H9 (cell line): ENCODE data around the gene ZNF771. TPM values are rescaled to one million over a fixed set of nuclear protein-coding genes. Genes with fewer than 3 reads are reported as not detected.

Source experiments
- DNase-seq: peaks from one replicate; pipeline ENCODE4 v3.0.0-alpha.2; 2017
- H2AFZ ChIP-seq: one replicate; pipeline ENCODE4 v1.6.1; 2013; ENCODE audit warnings: mild to moderate bottlenecking, low read length, control low read depth, moderate library complexity
- H2AK5ac ChIP-seq: 2 replicates; pipeline ENCODE4 v1.6.1; 2013; ENCODE audit warnings: low read length, control low read depth, mixed read lengths; ENCODE audit not compliant: insufficient read length
- H2BK120ac ChIP-seq: one replicate; pipeline ENCODE4 v1.6.1; 2013; ENCODE audit warnings: low read depth, mild to moderate bottlenecking, low read length, control low read depth, inconsistent platforms; ENCODE audit not compliant: poor library complexity, severe bottlenecking
- H2BK12ac ChIP-seq: 2 replicates; pipeline ENCODE4 v1.6.1; 2013; ENCODE audit warnings: low read length, control low read depth, mixed read lengths, low read depth; ENCODE audit not compliant: insufficient read length
- H2BK15ac ChIP-seq: 2 replicates; pipeline ENCODE4 v1.6.1; 2013; ENCODE audit warnings: low read depth, low read length, control low read depth
- H2BK20ac ChIP-seq: one replicate; pipeline ENCODE4 v1.6.1; 2013; ENCODE audit warnings: low read depth, mild to moderate bottlenecking, low read length, control low read depth, inconsistent platforms; ENCODE audit not compliant: poor library complexity, severe bottlenecking
- H2BK5ac ChIP-seq: 2 replicates; pipeline ENCODE4 v1.6.1; 2013; ENCODE audit warnings: low read length, control low read depth, mixed read lengths; ENCODE audit not compliant: insufficient read length
- H3K14ac ChIP-seq: 2 replicates; pipeline ENCODE4 v1.6.1; 2013; ENCODE audit warnings: low read length, control low read depth; ENCODE audit not compliant: insufficient read depth
- H3K18ac ChIP-seq: 2 replicates; pipeline ENCODE4 v1.6.1; 2013; ENCODE audit warnings: low read depth, mild to moderate bottlenecking, mixed read lengths, low read length, control low read depth; ENCODE audit not compliant: insufficient read length
- H3K23ac ChIP-seq: 2 replicates; pipeline ENCODE4 v1.6.1; 2013; ENCODE audit warnings: low read length, control low read depth, mixed read lengths, low read depth; ENCODE audit not compliant: insufficient read length
- H3K23me2 ChIP-seq: 2 replicates; pipeline ENCODE4 v1.6.1; 2013; ENCODE audit warnings: low read depth, mild to moderate bottlenecking, mixed read lengths, low read length, control low read depth; ENCODE audit not compliant: insufficient read length, poor library complexity, severe bottlenecking
- H3K27ac ChIP-seq: 2 replicates; pipeline ENCODE4 v1.5.1; 2013; ENCODE audit warnings: low read length, control low read depth, mixed read lengths, low read depth; ENCODE audit not compliant: insufficient read length
- H3K27me3 ChIP-seq: 2 replicates; pipeline ENCODE4 v1.6.1; 2013; ENCODE audit warnings: low read length, control low read depth, inconsistent platforms; ENCODE audit not compliant: insufficient read depth
- H3K4ac ChIP-seq: 2 replicates; pipeline ENCODE4 v1.6.1; 2013; ENCODE audit warnings: low read depth, mild to moderate bottlenecking, control low read depth, inconsistent platforms, low read length, moderate library complexity
- H3K4me1 ChIP-seq: 2 replicates; pipeline ENCODE4 v1.6.1; 2013; ENCODE audit warnings: low read length, control low read depth, inconsistent platforms; ENCODE audit not compliant: insufficient read depth
- H3K4me2 ChIP-seq: 2 replicates; pipeline ENCODE4 v1.6.1; 2013; ENCODE audit warnings: low read length, control low read depth, mixed read lengths; ENCODE audit not compliant: insufficient read length, insufficient read depth
- H3K56ac ChIP-seq: 2 replicates; pipeline ENCODE4 v1.6.1; 2013; ENCODE audit warnings: low read depth, mild to moderate bottlenecking, mixed read lengths, low read length, control low read depth; ENCODE audit not compliant: insufficient read length
- H3K79me1 ChIP-seq: 2 replicates; pipeline ENCODE4 v1.6.1; 2013; ENCODE audit warnings: low read depth, mild to moderate bottlenecking, moderate library complexity, low read length, control low read depth, inconsistent platforms; ENCODE audit not compliant: insufficient read depth, poor library complexity, severe bottlenecking
- H3K79me2 ChIP-seq: 2 replicates; pipeline ENCODE4 v1.6.1; 2013; ENCODE audit warnings: low read length, control low read depth, inconsistent platforms; ENCODE audit not compliant: insufficient read depth
- H3K9ac ChIP-seq: 2 replicates; pipeline ENCODE4 v1.6.1; 2013; ENCODE audit warnings: low read length, control low read depth, mixed read lengths; ENCODE audit not compliant: insufficient read length; ENCODE audit errors: extremely low read depth
- H3K9me3 ChIP-seq: one replicate; pipeline ENCODE4 v1.6.1; 2013; ENCODE audit warnings: low read depth, low read length, inconsistent platforms; ENCODE audit not compliant: control insufficient read depth
- H3T11ph ChIP-seq: one replicate; pipeline ENCODE4 v1.6.1; 2013; ENCODE audit warnings: mild to moderate bottlenecking, low read length, control low read depth, inconsistent platforms
- H4K20me1 ChIP-seq: one replicate; pipeline ENCODE4 v1.6.1; 2013; ENCODE audit not compliant: control insufficient read depth, insufficient read length, insufficient read depth
- H4K5ac ChIP-seq: 2 replicates; pipeline ENCODE4 v1.6.1; 2013; ENCODE audit warnings: low read depth, mild to moderate bottlenecking, mixed read lengths, low read length, control low read depth; ENCODE audit not compliant: insufficient read length
- H4K8ac ChIP-seq: replicated peaks from 2 replicates; pipeline ENCODE4 v1.6.1; 2013; ENCODE audit warnings: low read length, control low read depth, mixed read lengths, low read depth; ENCODE audit not compliant: insufficient read length
- H4K91ac ChIP-seq: 2 replicates; pipeline ENCODE4 v1.6.1; 2013; ENCODE audit warnings: low read depth, mild to moderate bottlenecking, moderate library complexity, mixed read lengths, low read length, control low read depth; ENCODE audit not compliant: insufficient read length
- H3K27ac Mint-ChIP-seq, 3 experiments: 2 replicates in 2 of 3; 3 replicates in 1 of 3; pipeline ENCODE4 v1.8.0; 2020 to 2021; ENCODE audit warnings: mixed read lengths in 3 of 3, mild to moderate bottlenecking in 1 of 3, moderate library complexity in 1 of 3
- H3K27me3 Mint-ChIP-seq: 2 replicates; pipeline ENCODE4 v1.8.0; 2021; ENCODE audit warnings: low read depth, mild to moderate bottlenecking, moderate library complexity, mixed read lengths
- H3K36me3 Mint-ChIP-seq, 3 experiments: 2 replicates in 2 of 3; 3 replicates in 1 of 3; pipeline ENCODE4 v1.8.0; 2020 to 2021; ENCODE audit warnings: low read depth in 3 of 3, mixed read lengths in 3 of 3; ENCODE audit not compliant: insufficient read depth in 1 of 3
- H3K4me1 Mint-ChIP-seq, 2 experiments: 2 replicates each; pipeline ENCODE4 v1.8.0; 2020; ENCODE audit warnings: mixed read lengths in 2 of 2
- H3K4me3 Mint-ChIP-seq, 2 experiments: 2 replicates in 1 of 2; 3 replicates in 1 of 2; pipeline ENCODE4 v1.8.0; 2020 to 2021; ENCODE audit warnings: mild to moderate bottlenecking in 2 of 2, mixed read lengths in 2 of 2, moderate library complexity in 1 of 2
- H3K9me3 Mint-ChIP-seq, 2 experiments: 2 replicates in 1 of 2; 3 replicates in 1 of 2; pipeline ENCODE4 v1.8.0; 2020; ENCODE audit warnings: mild to moderate bottlenecking in 2 of 2, mixed read lengths in 2 of 2, moderate library complexity in 1 of 2
- WGBS: extraction: QIAGEN DNeasy Blood & Tissue Kit; methylation state at CpG from one replicate; pipeline ENCODE4 v1.1.7; 2013; ENCODE audit warnings: missing lambda C conversion rate, low lambda C conversion rate, mixed read lengths; ENCODE audit not compliant: insufficient read length; ENCODE audit errors: extremely low coverage; 5-methylcytosine and 5-hydroxymethylcytosine counted together
- total RNA-seq: library from RNA; stranded (reverse); gene quantifications from 2 replicates; pipeline ENCODE4 v1.2.1, GENCODE V29; 2021
- TF ChIP-seq, protein P1 (sequence below): fragments of 200-600 bp; sonication (generic); conservative IDR thresholded peaks from 3 replicates; pipeline ENCODE4 v1.8.0; 2021; ENCODE audit warnings: antibody characterized with exemption, mild to moderate bottlenecking

Gene ZNF771
- total RNA-seq, 1 experiment from 2014 or later: 10.5 TPM

DNA sequence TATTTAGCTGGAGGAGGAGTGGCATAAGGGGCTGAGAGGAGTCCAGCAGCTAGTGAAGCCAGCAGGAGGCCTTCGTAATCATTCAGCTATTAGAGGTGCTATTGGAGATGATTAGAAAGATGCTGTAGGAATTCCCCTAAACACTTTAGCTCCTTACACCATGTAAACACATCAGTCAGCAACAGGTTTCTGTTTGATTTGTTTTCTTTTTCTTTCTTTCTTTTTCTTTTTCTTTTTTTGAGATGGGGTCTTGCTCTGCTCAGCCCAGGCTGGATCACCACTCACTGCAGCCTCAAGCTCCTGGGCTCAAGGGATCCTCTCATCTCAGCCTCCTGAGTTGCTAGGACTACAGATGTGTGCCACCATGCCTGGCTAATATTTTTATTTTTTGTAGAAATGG lies 48.9 kb downstream of the ZNF771 start:
- Mint-ChIP-seq H3K27ac (no peak overlapping the region; a peak in 1 of 7 replicates), H3K36me3 (no peaks in the 10 kb centered on the region), H3K4me3 (no peak overlapping the region), H3K27me3 (peaks cover 7% of the 10 kb centered on the region), H3K4me1 (peaks cover 0 to 6% of the 10 kb centered on the region in 2 experiments; a peak in 1 of 4 replicates), H3K9me3 (no peaks in the 10 kb centered on the region)
- TF ChIP-seq, protein P1, sequence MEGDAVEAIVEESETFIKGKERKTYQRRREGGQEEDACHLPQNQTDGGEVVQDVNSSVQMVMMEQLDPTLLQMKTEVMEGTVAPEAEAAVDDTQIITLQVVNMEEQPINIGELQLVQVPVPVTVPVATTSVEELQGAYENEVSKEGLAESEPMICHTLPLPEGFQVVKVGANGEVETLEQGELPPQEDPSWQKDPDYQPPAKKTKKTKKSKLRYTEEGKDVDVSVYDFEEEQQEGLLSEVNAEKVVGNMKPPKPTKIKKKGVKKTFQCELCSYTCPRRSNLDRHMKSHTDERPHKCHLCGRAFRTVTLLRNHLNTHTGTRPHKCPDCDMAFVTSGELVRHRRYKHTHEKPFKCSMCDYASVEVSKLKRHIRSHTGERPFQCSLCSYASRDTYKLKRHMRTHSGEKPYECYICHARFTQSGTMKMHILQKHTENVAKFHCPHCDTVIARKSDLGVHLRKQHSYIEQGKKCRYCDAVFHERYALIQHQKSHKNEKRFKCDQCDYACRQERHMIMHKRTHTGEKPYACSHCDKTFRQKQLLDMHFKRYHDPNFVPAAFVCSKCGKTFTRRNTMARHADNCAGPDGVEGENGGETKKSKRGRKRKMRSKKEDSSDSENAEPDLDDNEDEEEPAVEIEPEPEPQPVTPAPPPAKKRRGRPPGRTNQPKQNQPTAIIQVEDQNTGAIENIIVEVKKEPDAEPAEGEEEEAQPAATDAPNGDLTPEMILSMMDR: no peak
- H4K8ac ChIP-seq: no peak overlapping the region
- no peak overlapping the region for H3K56ac ChIP-seq
- H4K5ac ChIP-seq: no peak overlapping the region
- H2BK15ac ChIP-seq: no peak overlapping the region
- H3K18ac ChIP-seq: no peak overlapping the region
- no peak overlapping the region for H4K91ac ChIP-seq
- no peaks in the 10 kb centered on the region for H4K20me1 ChIP-seq
- no peak overlapping the region for H2BK20ac ChIP-seq
- no peak overlapping the region for H3K9ac ChIP-seq
- H3K23ac ChIP-seq: no peak overlapping the region
- no peak overlapping the region for H2AFZ ChIP-seq
- H3T11ph ChIP-seq: no peak overlapping the region
- no peak for DNase-seq
- no peak overlapping the region for H3K4ac ChIP-seq
- H3K4me2 ChIP-seq: no peak overlapping the region
- H3K79me2 ChIP-seq: no peaks in the 10 kb centered on the region
- H3K27ac ChIP-seq: no peak overlapping the region
- H3K14ac ChIP-seq: no peak overlapping the region
- peaks cover 2% of the 10 kb centered on the region for H3K23me2 ChIP-seq
- H3K27me3 ChIP-seq: no peaks in the 10 kb centered on the region
- H3K9me3 ChIP-seq: no peaks in the 10 kb centered on the region
- no peak overlapping the region for H2BK120ac ChIP-seq
- no peak overlapping the region for H2AK5ac ChIP-seq
- no peak overlapping the region for H2BK5ac ChIP-seq
- WGBS: no CpG with 5 or more reads among the region's 1 CpG
- no peaks in the 10 kb centered on the region for H3K79me1 ChIP-seq
- no peaks in the 10 kb centered on the region for H3K4me1 ChIP-seq
- no peak overlapping the region for H2BK12ac ChIP-seq
